HL-60/S4 treated with retinoic acid at 250 ng/mL for 4 days and 3 days (cell line): ENCODE measurements around the gene KIF2C.
"Not testable (repeated sequence)": the region's sequence is repeated elsewhere in the genome, so short reads cannot be mapped to it uniquely, and the experiment has no call there.

Experiments used
- in situ Hi-C: fragments of 300-500 bp; cut with MboI; formaldehyde crosslinking; loops from 2 replicates; pipeline ENCODE4 v1.7.0; 2022; ENCODE audit warnings: low sequenced_read_pairs

Gene KIF2C

GRCh38 chr1:44792736-44793502, 53.3 kb downstream of the KIF2C start:
- in situ Hi-C loops: no loop called here

GRCh38 chr1:44797886-44798285, 58.2 kb downstream of the KIF2C start:
- in situ Hi-C loops: not testable (repeated sequence)

GRCh38 chr1:44798481-44799365, 59.1 kb downstream of the KIF2C start:
- in situ Hi-C loops: no loop called here

- in situ Hi-C loops: loop anchor here (25.0 kb wide), 1 partner anchor 212 kb away; the partner anchor contains the start of genes HECTD3 and UROD
Measured at GRCh38 chr1:44799770-44800584, 60.3 kb downstream of the KIF2C start, which contains the start of gene PLK3. Gene PLK3, plus strand, starts transcription at chr1:44800377. Its CDS starts 87 bp downstream, at chr1:44800464.

GRCh38 chr1:44801491-44802305, 62.1 kb downstream of the KIF2C start:
- in situ Hi-C loops: loop anchor here (25.0 kb wide), 1 partner anchor 211 kb away; the partner anchor contains the start of genes HECTD3 and UROD

- in situ Hi-C loops: loop anchor here (25.0 kb wide), 1 partner anchor 210 kb away; the partner anchor contains the start of genes HECTD3 and UROD
Measured at GRCh38 chr1:44802306-44803061, 62.8 kb downstream of the KIF2C start.

GRCh38 chr1:44803062-44803311, 63.4 kb downstream of the KIF2C start:
- in situ Hi-C loops: loop anchor here (25.0 kb wide), 1 partner anchor 209 kb away; the partner anchor contains the start of genes HECTD3 and UROD

- in situ Hi-C loops: loop anchor here (25.0 kb wide), 1 partner anchor 209 kb away; the partner anchor contains the start of genes HECTD3 and UROD
Measured at GRCh38 chr1:44803312-44804095, 63.9 kb downstream of the KIF2C start.

- in situ Hi-C loops: loop anchor here (25.0 kb wide), 1 partner anchor 207 kb away; the partner anchor contains the start of genes HECTD3 and UROD
Measured at GRCh38 chr1:44805311-44806024, 65.8 kb downstream of the KIF2C start.

- in situ Hi-C loops: loop anchor here (25.0 kb wide), 1 partner anchor 206 kb away; the partner anchor contains the start of genes HECTD3 and UROD
Measured at GRCh38 chr1:44806025-44806703, 66.5 kb downstream of the KIF2C start.

- in situ Hi-C loops: loop anchor here (25.0 kb wide), 1 partner anchor 205 kb away; the partner anchor contains the start of genes HECTD3 and UROD
Measured at GRCh38 chr1:44806704-44807363, 67.2 kb downstream of the KIF2C start, which contains the start of gene DYNLT4. Gene DYNLT4, minus strand, starts transcription at chr1:44807351. Its CDS starts 683 bp downstream, at chr1:44806668.

- in situ Hi-C loops: loop anchor here (25.0 kb wide), 1 partner anchor 205 kb away; the partner anchor contains the start of genes HECTD3 and UROD
Measured at GRCh38 chr1:44807364-44808062, 67.9 kb downstream of the KIF2C start.

- in situ Hi-C loops: loop anchor here (25.0 kb wide), 1 partner anchor 204 kb away; the partner anchor contains the start of genes HECTD3 and UROD
Measured at GRCh38 chr1:44808063-44808937, 68.7 kb downstream of the KIF2C start, which contains the start of gene BTBD19. Gene BTBD19, plus strand, starts transcription at chr1:44808523. Its CDS starts 298 bp downstream, at chr1:44808821.
